HCT116 (cell line): ENCODE measurements around the gene GALNS. TPM values are rescaled to one million over a fixed set of nuclear protein-coding genes. Genes with fewer than 3 reads are reported as not detected.

Source experiments
- ATAC-seq: fragments of 200-7000 bp; cut with Tn5 transposase; 2 replicates; pipeline ENCODE4 v1.9.1; 2020; ENCODE audit warnings: mild to moderate bottlenecking, moderate library complexity
- BruUV-seq: library from RNA; stranded (reverse); fragments of 400-500 nt; replicated peaks from 2 replicates; lab custom pipeline; 2021; lab: Mats Ljungman, UMichigan
- CTCF ChIA-PET: fragments of 300-600 bp; sonication (Branson Sonifier 250); formaldehyde crosslinking; loops from one replicate; lab custom pipeline; 2021; ENCODE audit warnings: antibody characterized with exemption; lab: Charles Lee
- POLR2A ChIA-PET: fragments of 300-600, 350-600 bp; sonication (Branson Sonifier 250); formaldehyde crosslinking; loops from one replicate; lab custom pipeline; 2021; ENCODE audit warnings: antibody characterized with exemption; lab: Charles Lee
- RAD21 ChIA-PET, 2 experiments: fragments of 300-600 bp; sonication (Branson Sonifier 250); formaldehyde crosslinking; loops; one replicate each; lab custom pipeline; 2023; ENCODE audit warnings: low total read pairs in 2 of 2; ENCODE audit not compliant: uncharacterized antibody in 2 of 2, unreplicated experiment in 2 of 2, low non-redundant PET in 1 of 2; lab: Charles Lee
- DNase-seq: peaks from one replicate; pipeline ENCODE4 v3.0.0-alpha.2; 2010; ENCODE audit warnings: low read depth, low spot score
- H2AFZ ChIP-seq: fragments of 200-600 bp; shearing (Covaris generic), sonication (generic); 2 replicates; pipeline ENCODE4 v1.6.1; 2017; ENCODE audit warnings: low read depth, mixed run types, mixed read lengths, antibody characterized with exemption, low read length; ENCODE audit not compliant: poor library complexity, severe bottlenecking
- H3K27ac ChIP-seq: 2 replicates; pipeline ENCODE4 v1.5.1; 2012; ENCODE audit warnings: low read depth, low read length
- H3K27me3 ChIP-seq: fragments of 200-600 bp; sonication (generic); 2 replicates; pipeline ENCODE4 v1.6.1; 2016; ENCODE audit warnings: mixed run types, low read length, mixed read lengths; ENCODE audit not compliant: insufficient read depth
- H3K36me3 ChIP-seq, 2 experiments: fragments of 200-500 bp in 1 of 2; fragments of 200-600 bp in 1 of 2; sonication (Bioruptor generic) in 1 of 2; sonication (generic) in 1 of 2; 2 replicates each; pipeline versions ENCODE4 v1.5.1 to v1.6.1; 2014 to 2016; ENCODE audit warnings: low read length in 2 of 2, inconsistent platforms in 1 of 2, mixed read lengths in 1 of 2, mixed run types in 1 of 2; ENCODE audit not compliant: insufficient read depth in 2 of 2, control insufficient read depth in 1 of 2
- H3K4me1 ChIP-seq, 2 experiments: fragments of 200-600 bp in 1 of 2; sonication (generic) in 1 of 2; 2 replicates each; pipeline versions ENCODE4 v1.5.1 to v1.6.1; 2012 to 2017; ENCODE audit warnings: low read length in 2 of 2, inconsistent platforms in 1 of 2, mild to moderate bottlenecking in 1 of 2, mixed read lengths in 1 of 2, mixed run types in 1 of 2, moderate library complexity in 1 of 2; ENCODE audit not compliant: insufficient read depth in 2 of 2, control insufficient read depth in 1 of 2
- H3K4me2 ChIP-seq: fragments of 200-600 bp; sonication (generic); 2 replicates; pipeline ENCODE4 v1.6.1; 2017; ENCODE audit warnings: mixed run types, low read length, mixed read lengths
- H3K4me3 ChIP-seq, 2 experiments: fragments of 200-600 bp in 1 of 2; sonication (generic) in 1 of 2; replicated peaks in 1 of 2; 2 replicates each; pipeline ENCODE4 v1.5.1; 2011 to 2016; ENCODE audit warnings: low read length in 2 of 2, control low read depth in 1 of 2, low read depth in 1 of 2, mild to moderate bottlenecking in 1 of 2, mixed read lengths in 1 of 2, mixed run types in 1 of 2
- H3K79me2 ChIP-seq: fragments of 200-600 bp; sonication (generic); 2 replicates; pipeline ENCODE4 v1.6.1; 2017; ENCODE audit warnings: mild to moderate bottlenecking, mixed run types, low read length, moderate library complexity, mixed read lengths; ENCODE audit not compliant: insufficient read depth
- H3K9ac ChIP-seq: fragments of 200-600 bp; sonication (generic); 2 replicates; pipeline ENCODE4 v1.6.1; 2016; ENCODE audit warnings: low read length, mixed read lengths
- H3K9me2 ChIP-seq: fragments of 200-600 bp; sonication (generic), shearing (Covaris generic); 2 replicates; pipeline ENCODE4 v1.6.1; 2017; ENCODE audit warnings: mixed run types, mild to moderate bottlenecking, moderate library complexity; ENCODE audit not compliant: insufficient read depth
- H3K9me3 ChIP-seq, 2 experiments: fragments of 200-500 bp in 1 of 2; fragments of 200-600 bp in 1 of 2; sonication (Bioruptor generic) in 1 of 2; sonication (generic) in 1 of 2; 2 replicates each; pipeline ENCODE4 v1.6.1; 2014 to 2017; ENCODE audit warnings: low read length in 2 of 2, mixed read lengths in 2 of 2, inconsistent platforms in 1 of 2, low read depth in 1 of 2, mild to moderate bottlenecking in 1 of 2, mixed run types in 1 of 2, moderate library complexity in 1 of 2; ENCODE audit not compliant: control insufficient read depth in 1 of 2, insufficient read depth in 1 of 2
- H4K20me1 ChIP-seq: fragments of 200-600 bp; sonication (generic), shearing (Covaris generic); 2 replicates; pipeline ENCODE4 v1.6.1; 2017; ENCODE audit warnings: mixed run types, mild to moderate bottlenecking, moderate library complexity; ENCODE audit not compliant: insufficient read depth
- CTCF ChIP-seq, 3 experiments: fragments of 200-600 bp in 1 of 3; sonication (generic) in 1 of 3; IDR thresholded peaks in 2 of 3; conservative IDR thresholded peaks in 1 of 3; 2 replicates each; pipeline ENCODE4 v1.5.1; 2012 to 2017; ENCODE audit warnings: low read depth in 2 of 3, low read length in 2 of 3, antibody characterized with exemption in 1 of 3, borderline replicate concordance in 1 of 3, control low read depth in 1 of 3, mild to moderate bottlenecking in 1 of 3, mixed read lengths in 1 of 3, mixed run types in 1 of 3, moderate library complexity in 1 of 3; ENCODE audit not compliant: insufficient read depth in 1 of 3
- ELF1 ChIP-seq: IDR thresholded peaks from 2 replicates; pipeline ENCODE4 v1.6.1; 2012; ENCODE audit warnings: low read depth, borderline replicate concordance
- POLR2A ChIP-seq: IDR thresholded peaks from 2 replicates; pipeline ENCODE4 v1.7.0; 2011; ENCODE audit warnings: borderline replicate concordance; ENCODE audit not compliant: insufficient read depth, insufficient read length; ENCODE audit errors: extremely low read depth
- POLR2AphosphoS5 ChIP-seq: IDR thresholded peaks from 2 replicates; pipeline ENCODE4 v1.6.1; 2011; ENCODE audit warnings: mild to moderate bottlenecking, low read depth, low read length, moderate library complexity
- SP1 ChIP-seq: IDR thresholded peaks from 2 replicates; pipeline ENCODE4 v1.6.1; 2012; ENCODE audit warnings: low read depth
- YY1 ChIP-seq: IDR thresholded peaks from 2 replicates; pipeline ENCODE4 v1.6.1; 2011; ENCODE audit warnings: low read length, low read depth, moderate library complexity, mild to moderate bottlenecking; ENCODE audit not compliant: insufficient replicate concordance; ENCODE audit errors: extremely low read depth
- ZBTB33 ChIP-seq: IDR thresholded peaks from 2 replicates; pipeline ENCODE4 v1.6.1; 2011; ENCODE audit warnings: mild to moderate bottlenecking, low read length, moderate library complexity; ENCODE audit not compliant: insufficient replicate concordance; ENCODE audit errors: extremely low read depth
- ZFX ChIP-seq: fragments of 450-650 bp; IDR thresholded peaks from 2 replicates; pipeline ENCODE4 v1.6.1; 2017
- intact Hi-C: fragments of 100-400 bp; cut with micrococcal nuclease; formaldehyde crosslinking; loops from 2 replicates; pipeline ENCODE4 v1.10.0; 2022
- total RNA-seq: library from RNA; stranded (reverse); gene quantifications from one replicate; pipeline ENCODE4 v1.2.1, GENCODE V29; 2021; ENCODE audit not compliant: unreplicated experiment

The GALNS gene
- total RNA-seq, 1 experiment from 2014 or later: 44.6 TPM

- Histone ChIP-seq H3K79me2 (peaks cover 39% of the 10 kb centered on the region), H3K36me3 (peaks cover 9 to 36% of the 10 kb centered on the region in 2 experiments; a peak in 3 of 4 replicates), H3K9ac (peak within 1 kb of the TSS; percentile 87), H4K20me1 (no peaks in the 10 kb centered on the region; the same call in 1 of the 2 replicates), H2AFZ (no peak within 1 kb of the TSS), H3K4me3 (peak within 1 kb of the TSS; percentile 72 to 75), H3K27ac (peak within 1 kb of the TSS; percentile 100), H3K27me3 (no peaks in the 10 kb centered on the region), H3K9me2 (no peaks in the 10 kb centered on the region)
- peak; percentile 91 for DNase-seq
- peak; percentile 64 for ATAC-seq
- intact Hi-C loops: loop anchor here (1.0 to 10.0 kb wide), 5 partner anchors 45 to 753 kb away; partner anchors contain the start of genes CDH15, RPL13 and TRAPPC2L
- RAD21 ChIA-PET: interaction anchor here (0.6 to 1.3 kb wide), 5 partner anchors 15 to 359 kb away, joined by 3 to 8 read pairs (median 3); partner anchors contain the start of genes GALNS (in 1 of the 2) and TRAPPC2L (in 1 of the 2)
- no TSS peak for BruUV-seq
- TF ChIP-seq POLR2AphosphoS5 (peak; percentile 85), ZFX (peak; percentile 46; the same call in 1 of the 2 replicates), POLR2A (peak; percentile 77), ELF1 (no peak), YY1 (peak; percentile 88), SP1 (no peak), CTCF (IDR thresholded peaks at IDR 0.05 in 2 of 3, conservative IDR thresholded peaks at IDR 0.05 in 1 of 3; ENCODE audit: borderline replicate concordance in 1 of 3, insufficient read depth in 1 of 3, low read depth in 2 of 3, low read length in 2 of 3) (peak in 2 of 3 experiments; percentile 35; a peak in 4 of 6 replicates), ZBTB33 (peak; percentile 4)
- TF ChIP-seq, all 23 proteins: peak for 6
- POLR2A ChIA-PET: interaction anchor here (0.7 to 3.2 kb wide), 12 partner anchors 9 to 406 kb away, joined by 3 to 16 read pairs (median 6); partner anchors contain the start of genes CDH15, CDT1, PIEZO1 and ZC3H18
- CTCF ChIA-PET: interaction anchor here (0.9 to 4.9 kb wide), 10 partner anchors 9 to 404 kb away, joined by 3 to 33 read pairs (median 4); partner anchors contain the start of genes GALNS, PIEZO1 and TRAPPC2L
- no peaks in the 10 kb centered on the region for H3K9me3 ChIP-seq
- peak within 1 kb of the TSS; percentile 94 for H3K4me2 ChIP-seq
- H3K4me1 ChIP-seq: peaks cover 22 to 59% of the 10 kb centered on the region in 2 experiments
Measured at GRCh38 chr16:88811769-88812512, 44.8 kb downstream of the GALNS start, which contains the start of gene APRT. Gene APRT, minus strand, starts transcription at chr16:88811928. Its CDS starts 29 bp downstream, at chr16:88811899.
